Measurements from ENCODE around the gene UTS2R.

DNA sequence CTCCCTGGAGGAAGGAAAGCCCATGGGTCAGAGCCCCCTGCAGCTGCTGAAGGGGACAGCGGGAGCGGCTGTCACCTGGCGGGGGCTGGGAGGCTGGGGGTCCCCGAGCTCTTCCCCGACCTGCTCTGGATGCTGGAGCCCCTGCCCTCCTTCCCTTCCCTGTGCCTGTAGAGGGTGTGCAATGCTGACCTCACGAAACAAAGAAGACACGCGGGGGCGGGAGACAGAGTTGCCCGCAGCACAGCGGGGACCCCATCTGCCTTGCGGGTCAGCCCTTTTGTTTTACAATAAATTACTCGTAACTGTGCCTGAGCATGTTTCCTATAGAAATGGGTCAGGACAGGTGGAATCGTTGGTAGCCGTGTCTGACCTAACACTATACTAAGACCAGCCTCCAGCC is 44.3 kb upstream of the UTS2R start:
- TF ChIP-seq FOXJ3 (CRISPR knock-in tag; IDR thresholded peaks at IDR 0.05; ENCODE audit: borderline replicate concordance) (no peak), NFYB (CRISPR knock-in tag; conservative IDR thresholded peaks at IDR 0.05; ENCODE audit: low read depth) (no peak), ZBTB21 (CRISPR knock-in tag; IDR thresholded peaks at IDR 0.05; ENCODE audit: borderline replicate concordance) (no peak), TEAD4 (CRISPR knock-in tag; IDR thresholded peaks at IDR 0.05) (no peak), SMAD3 (CRISPR knock-in tag; IDR thresholded peaks at IDR 0.05; ENCODE audit: borderline replicate concordance) (no peak), CREM (CRISPR knock-in tag; IDR thresholded peaks at IDR 0.05) (no peak), TCF7 (CRISPR knock-in tag; IDR thresholded peaks at IDR 0.05; ENCODE audit: low read depth) (no peak), IRF2 (CRISPR knock-in tag; IDR thresholded peaks at IDR 0.05; ENCODE audit: borderline replicate concordance, low read depth) (no peak)
- TF ChIP-seq, protein P1, sequence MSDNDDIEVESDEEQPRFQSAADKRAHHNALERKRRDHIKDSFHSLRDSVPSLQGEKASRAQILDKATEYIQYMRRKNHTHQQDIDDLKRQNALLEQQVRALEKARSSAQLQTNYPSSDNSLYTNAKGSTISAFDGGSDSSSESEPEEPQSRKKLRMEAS (CRISPR knock-in tag; IDR thresholded peaks at IDR 0.05), result no peak
- TF ChIP-seq, protein P2, sequence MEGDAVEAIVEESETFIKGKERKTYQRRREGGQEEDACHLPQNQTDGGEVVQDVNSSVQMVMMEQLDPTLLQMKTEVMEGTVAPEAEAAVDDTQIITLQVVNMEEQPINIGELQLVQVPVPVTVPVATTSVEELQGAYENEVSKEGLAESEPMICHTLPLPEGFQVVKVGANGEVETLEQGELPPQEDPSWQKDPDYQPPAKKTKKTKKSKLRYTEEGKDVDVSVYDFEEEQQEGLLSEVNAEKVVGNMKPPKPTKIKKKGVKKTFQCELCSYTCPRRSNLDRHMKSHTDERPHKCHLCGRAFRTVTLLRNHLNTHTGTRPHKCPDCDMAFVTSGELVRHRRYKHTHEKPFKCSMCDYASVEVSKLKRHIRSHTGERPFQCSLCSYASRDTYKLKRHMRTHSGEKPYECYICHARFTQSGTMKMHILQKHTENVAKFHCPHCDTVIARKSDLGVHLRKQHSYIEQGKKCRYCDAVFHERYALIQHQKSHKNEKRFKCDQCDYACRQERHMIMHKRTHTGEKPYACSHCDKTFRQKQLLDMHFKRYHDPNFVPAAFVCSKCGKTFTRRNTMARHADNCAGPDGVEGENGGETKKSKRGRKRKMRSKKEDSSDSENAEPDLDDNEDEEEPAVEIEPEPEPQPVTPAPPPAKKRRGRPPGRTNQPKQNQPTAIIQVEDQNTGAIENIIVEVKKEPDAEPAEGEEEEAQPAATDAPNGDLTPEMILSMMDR (IDR thresholded peaks at IDR 0.05), result no peak
- TF ChIP-seq, protein P3, sequence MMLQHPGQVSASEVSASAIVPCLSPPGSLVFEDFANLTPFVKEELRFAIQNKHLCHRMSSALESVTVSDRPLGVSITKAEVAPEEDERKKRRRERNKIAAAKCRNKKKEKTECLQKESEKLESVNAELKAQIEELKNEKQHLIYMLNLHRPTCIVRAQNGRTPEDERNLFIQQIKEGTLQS (CRISPR knock-in tag; conservative IDR thresholded peaks at IDR 0.05), result no peak
- TF ChIP-seq, protein P4, sequence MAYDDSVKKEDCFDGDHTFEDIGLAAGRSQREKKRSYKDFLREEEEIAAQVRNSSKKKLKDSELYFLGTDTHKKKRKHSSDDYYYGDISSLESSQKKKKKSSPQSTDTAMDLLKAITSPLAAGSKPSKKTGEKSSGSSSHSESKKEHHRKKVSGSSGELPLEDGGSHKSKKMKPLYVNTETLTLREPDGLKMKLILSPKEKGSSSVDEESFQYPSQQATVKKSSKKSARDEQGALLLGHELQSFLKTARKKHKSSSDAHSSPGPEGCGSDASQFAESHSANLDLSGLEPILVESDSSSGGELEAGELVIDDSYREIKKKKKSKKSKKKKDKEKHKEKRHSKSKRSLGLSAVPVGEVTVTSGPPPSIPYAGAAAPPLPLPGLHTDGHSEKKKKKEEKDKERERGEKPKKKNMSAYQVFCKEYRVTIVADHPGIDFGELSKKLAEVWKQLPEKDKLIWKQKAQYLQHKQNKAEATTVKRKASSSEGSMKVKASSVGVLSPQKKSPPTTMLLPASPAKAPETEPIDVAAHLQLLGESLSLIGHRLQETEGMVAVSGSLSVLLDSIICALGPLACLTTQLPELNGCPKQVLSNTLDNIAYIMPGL (CRISPR knock-in tag; IDR thresholded peaks at IDR 0.05), result no peak
- TF ChIP-seq, protein P5, sequence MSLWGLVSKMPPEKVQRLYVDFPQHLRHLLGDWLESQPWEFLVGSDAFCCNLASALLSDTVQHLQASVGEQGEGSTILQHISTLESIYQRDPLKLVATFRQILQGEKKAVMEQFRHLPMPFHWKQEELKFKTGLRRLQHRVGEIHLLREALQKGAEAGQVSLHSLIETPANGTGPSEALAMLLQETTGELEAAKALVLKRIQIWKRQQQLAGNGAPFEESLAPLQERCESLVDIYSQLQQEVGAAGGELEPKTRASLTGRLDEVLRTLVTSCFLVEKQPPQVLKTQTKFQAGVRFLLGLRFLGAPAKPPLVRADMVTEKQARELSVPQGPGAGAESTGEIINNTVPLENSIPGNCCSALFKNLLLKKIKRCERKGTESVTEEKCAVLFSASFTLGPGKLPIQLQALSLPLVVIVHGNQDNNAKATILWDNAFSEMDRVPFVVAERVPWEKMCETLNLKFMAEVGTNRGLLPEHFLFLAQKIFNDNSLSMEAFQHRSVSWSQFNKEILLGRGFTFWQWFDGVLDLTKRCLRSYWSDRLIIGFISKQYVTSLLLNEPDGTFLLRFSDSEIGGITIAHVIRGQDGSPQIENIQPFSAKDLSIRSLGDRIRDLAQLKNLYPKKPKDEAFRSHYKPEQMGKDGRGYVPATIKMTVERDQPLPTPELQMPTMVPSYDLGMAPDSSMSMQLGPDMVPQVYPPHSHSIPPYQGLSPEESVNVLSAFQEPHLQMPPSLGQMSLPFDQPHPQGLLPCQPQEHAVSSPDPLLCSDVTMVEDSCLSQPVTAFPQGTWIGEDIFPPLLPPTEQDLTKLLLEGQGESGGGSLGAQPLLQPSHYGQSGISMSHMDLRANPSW (CRISPR knock-in tag; conservative IDR thresholded peaks at IDR 0.05; ENCODE audit: low read depth), result no peak

Data from WTC11 (cell line).